Measurements from ENCODE around the gene PPP2R2C. TPM values are rescaled to one million over a fixed set of nuclear protein-coding genes. Genes with fewer than 3 reads are reported as not detected.

The PPP2R2C gene
- total RNA-seq, 2 experiments from 2014 or later, result not detected

GRCh38 chr4:6309777-6310176, 162.6 kb downstream of the PPP2R2C start:
- Histone ChIP-seq H3K9me3 (ENCODE audit: low read length) (no peaks in the 10 kb centered on the region), H3K79me2 (ENCODE audit: insufficient read depth, low read depth, low read length) (no peaks in the 10 kb centered on the region), H3K4me3 (ENCODE audit: low read depth, low read length, poor library complexity, severe bottlenecking) (no peak overlapping the region), H2AFZ (ENCODE audit: low read length) (no peak overlapping the region), H3K4me1 (ENCODE audit: insufficient read depth, low read length, poor library complexity, severe bottlenecking) (no peaks in the 10 kb centered on the region), H4K20me1 (ENCODE audit: insufficient read depth, low read length) (no peaks in the 10 kb centered on the region), H3K27ac (ENCODE audit: low read depth, low read length, poor library complexity, severe bottlenecking) (no peak overlapping the region), H3K36me3 (ENCODE audit: insufficient read depth, low read length) (no peaks in the 10 kb centered on the region), H3K4me2 (ENCODE audit: low read length) (no peak overlapping the region), H3K9me2 (ENCODE audit: insufficient read depth, low read length) (no peaks in the 10 kb centered on the region)
- DNase-seq (ENCODE audit: low spot score), result no peak
- TF ChIP-seq CTCF (conservative IDR thresholded peaks at IDR 0.05; ENCODE audit: low read length), result no peak
- TF ChIP-seq EZH2phosphoT487 (IDR thresholded peaks at IDR 0.05; ENCODE audit: borderline replicate concordance, low read depth, low read length), result no peak
- ChIA-PET CTCF (ENCODE audit: unreplicated experiment) (no interaction called here), POLR2A (no interaction called here)
- intact Hi-C loops (cut with micrococcal nuclease; ENCODE audit: unreplicated experiment), result no loop called here
- BruUV-seq (replicated peaks), result no TSS peak

- Histone ChIP-seq H3K9me3 (ENCODE audit: low read length) (no peaks in the 10 kb centered on the region), H3K9me2 (ENCODE audit: insufficient read depth, low read length) (no peaks in the 10 kb centered on the region), H3K27ac (ENCODE audit: low read depth, low read length, poor library complexity, severe bottlenecking) (no peak overlapping the region), H3K4me1 (ENCODE audit: insufficient read depth, low read length, poor library complexity, severe bottlenecking) (no peaks in the 10 kb centered on the region), H2AFZ (ENCODE audit: low read length) (no peak overlapping the region), H4K20me1 (ENCODE audit: insufficient read depth, low read length) (no peaks in the 10 kb centered on the region), H3K79me2 (ENCODE audit: insufficient read depth, low read depth, low read length) (no peaks in the 10 kb centered on the region), H3K4me2 (ENCODE audit: low read length) (no peak overlapping the region), H3K4me3 (ENCODE audit: low read depth, low read length, poor library complexity, severe bottlenecking) (no peak overlapping the region), H3K36me3 (ENCODE audit: insufficient read depth, low read length) (no peaks in the 10 kb centered on the region)
- no peak for TF ChIP-seq CTCF (conservative IDR thresholded peaks at IDR 0.05; ENCODE audit: low read length)
- TF ChIP-seq EZH2phosphoT487 (IDR thresholded peaks at IDR 0.05; ENCODE audit: borderline replicate concordance, low read depth, low read length), result no peak
- ChIA-PET POLR2A (no interaction called here), CTCF (ENCODE audit: unreplicated experiment) (no interaction called here)
- no peak for DNase-seq (ENCODE audit: low spot score)
- intact Hi-C loops (cut with micrococcal nuclease; ENCODE audit: unreplicated experiment), result no loop called here
- BruUV-seq (replicated peaks), result no TSS peak
Measured at GRCh38 chr4:6308899-6309643, 163.3 kb downstream of the PPP2R2C start.

GRCh38 chr4:6307891-6308290, 164.5 kb downstream of the PPP2R2C start:
- H3K4me3 ChIP-seq (ENCODE audit: low read depth, low read length, poor library complexity, severe bottlenecking), result no peak overlapping the region
- intact Hi-C loops (cut with micrococcal nuclease; ENCODE audit: unreplicated experiment), result no loop called here
- H3K79me2 ChIP-seq (ENCODE audit: insufficient read depth, low read depth, low read length), result no peaks in the 10 kb centered on the region
- ChIA-PET POLR2A (no interaction called here), CTCF (ENCODE audit: unreplicated experiment) (no interaction called here)
- H3K9me2 ChIP-seq (ENCODE audit: insufficient read depth, low read length), result no peaks in the 10 kb centered on the region
- no peak overlapping the region for H3K4me2 ChIP-seq (ENCODE audit: low read length)
- H3K9me3 ChIP-seq (ENCODE audit: low read length), result no peaks in the 10 kb centered on the region
- H3K27ac ChIP-seq (ENCODE audit: low read depth, low read length, poor library complexity, severe bottlenecking), result no peak overlapping the region
- no peaks in the 10 kb centered on the region for H3K36me3 ChIP-seq (ENCODE audit: insufficient read depth, low read length)
- H2AFZ ChIP-seq (ENCODE audit: low read length), result no peak overlapping the region
- TF ChIP-seq EZH2phosphoT487 (IDR thresholded peaks at IDR 0.05; ENCODE audit: borderline replicate concordance, low read depth, low read length) (no peak), CTCF (conservative IDR thresholded peaks at IDR 0.05; ENCODE audit: low read length) (no peak)
- no TSS peak for BruUV-seq (replicated peaks)
- H3K4me1 ChIP-seq (ENCODE audit: insufficient read depth, low read length, poor library complexity, severe bottlenecking), result no peaks in the 10 kb centered on the region
- no peak for DNase-seq (ENCODE audit: low spot score)
- no peaks in the 10 kb centered on the region for H4K20me1 ChIP-seq (ENCODE audit: insufficient read depth, low read length)

Data from OCI-LY7 (cell line).